HG03108 (cell line): Measurements from ENCODE around the gene ZBTB16.

Source experiments
- ATAC-seq: cut with Tn5 transposase; IDR thresholded peaks from one replicate; pipeline ENCODE4 v1.9.1; 2021; ENCODE audit warnings: moderate library complexity; ENCODE audit not compliant: unreplicated experiment

Gene ZBTB16

DNA sequence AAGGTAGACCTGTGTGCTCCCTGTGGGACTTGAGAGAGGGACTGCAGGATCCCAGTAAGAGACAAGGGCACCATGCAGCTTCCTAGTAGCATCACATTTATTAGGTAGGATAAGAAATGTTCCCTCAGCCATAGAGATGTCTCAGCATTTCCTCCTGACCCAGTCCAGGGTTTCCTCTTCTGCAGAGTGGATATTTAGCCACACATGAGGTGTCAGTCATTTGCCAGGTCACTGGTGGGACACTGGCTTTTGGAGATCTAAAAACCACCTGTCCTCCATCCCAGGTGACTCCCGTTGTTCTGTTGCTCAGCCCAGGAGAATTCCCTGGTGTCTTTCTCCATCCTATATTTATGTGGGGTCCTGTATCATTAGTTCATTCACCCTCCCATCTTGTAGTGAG is 119.1 kb downstream of the ZBTB16 start:
- ATAC-seq, result no peak

DNA sequence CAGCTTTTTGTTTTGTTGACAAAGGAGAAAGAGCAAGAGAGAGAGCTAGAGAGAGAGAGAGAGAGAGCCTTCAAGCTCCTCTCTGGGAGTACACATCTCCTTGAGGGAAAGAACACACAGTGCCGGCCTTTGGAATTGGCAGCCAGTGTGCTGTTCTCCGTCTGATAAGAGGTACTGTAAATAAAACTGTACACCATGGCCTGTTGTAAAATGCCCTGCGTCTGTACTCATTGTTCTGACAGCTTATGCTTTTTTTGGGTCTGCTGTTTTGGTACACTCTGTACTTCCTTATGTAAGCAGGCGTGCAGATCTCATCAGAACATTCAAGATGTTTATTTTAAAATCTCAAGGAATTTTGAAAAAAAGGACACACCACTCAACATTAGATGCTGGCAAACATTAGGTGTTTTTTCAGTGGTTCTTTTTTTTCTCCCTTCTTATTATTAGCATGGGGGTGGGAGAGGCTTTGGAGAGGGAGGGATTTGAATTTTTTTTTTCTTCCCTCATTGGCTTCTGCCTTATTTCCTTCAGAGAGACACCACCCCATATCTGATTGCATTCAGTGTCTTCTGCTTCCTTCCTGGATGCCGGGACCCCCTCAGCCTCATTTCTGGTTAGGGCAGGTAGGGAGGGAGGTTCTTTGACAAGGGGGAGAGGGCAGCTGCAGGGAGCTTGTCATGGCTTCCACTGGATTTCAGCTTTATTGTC is 119.9 kb downstream of the ZBTB16 start:
- no peak for ATAC-seq

- no peak for ATAC-seq
Measured at GRCh38 chr11:114180301-114181055, 121.0 kb downstream of the ZBTB16 start.

GRCh38 chr11:114181195-114181594 is 121.7 kb downstream of the ZBTB16 start:
- no peak for ATAC-seq

DNA sequence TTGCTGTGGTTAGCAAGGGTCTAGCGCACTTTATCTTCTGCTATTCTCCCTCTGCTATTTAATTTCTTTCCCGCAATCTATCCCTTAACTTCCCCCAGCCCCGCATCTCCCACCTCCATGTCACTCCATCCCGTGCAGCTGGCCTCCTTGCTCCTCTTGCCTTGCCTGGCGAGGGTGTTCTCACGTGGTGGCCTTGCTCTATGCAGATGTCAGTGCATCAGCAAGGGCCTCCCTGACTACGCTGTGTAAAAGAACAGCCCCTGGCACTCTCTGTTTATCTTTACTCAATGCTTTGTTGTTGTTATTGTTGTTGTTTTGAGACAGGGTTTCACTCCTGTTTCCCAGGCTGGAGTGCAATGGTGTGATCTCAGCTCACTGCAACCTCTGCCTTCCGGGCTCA is 122.2 kb downstream of the ZBTB16 start:
- no peak for ATAC-seq

DNA sequence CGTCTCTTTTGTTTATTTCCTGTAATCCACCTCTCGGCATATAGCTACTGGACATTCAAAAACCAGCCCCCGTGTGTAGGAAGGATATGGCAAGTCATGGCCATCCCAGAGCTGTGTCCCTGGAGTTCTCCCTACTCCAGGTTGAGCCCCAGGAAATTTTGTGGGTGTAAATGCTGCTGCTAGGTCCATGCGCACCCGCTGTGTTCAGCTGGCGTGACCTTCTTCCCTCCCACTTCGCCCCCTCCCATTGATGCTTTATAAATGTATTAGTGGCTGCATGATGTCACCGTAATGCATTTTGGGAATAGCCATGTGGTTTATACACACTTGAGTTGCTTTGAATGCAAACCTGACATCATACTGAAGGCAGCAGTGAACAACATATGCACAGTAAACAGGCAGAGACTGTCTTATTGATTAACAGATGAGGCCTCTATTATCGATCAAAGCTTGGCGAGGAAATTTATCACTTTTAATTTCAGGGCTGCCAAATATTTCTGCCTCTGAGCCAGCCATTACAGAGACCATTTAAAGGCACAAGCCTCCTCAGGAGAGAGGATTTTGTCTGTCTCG is 123.0 kb downstream of the ZBTB16 start:
- ATAC-seq, result no peak

DNA sequence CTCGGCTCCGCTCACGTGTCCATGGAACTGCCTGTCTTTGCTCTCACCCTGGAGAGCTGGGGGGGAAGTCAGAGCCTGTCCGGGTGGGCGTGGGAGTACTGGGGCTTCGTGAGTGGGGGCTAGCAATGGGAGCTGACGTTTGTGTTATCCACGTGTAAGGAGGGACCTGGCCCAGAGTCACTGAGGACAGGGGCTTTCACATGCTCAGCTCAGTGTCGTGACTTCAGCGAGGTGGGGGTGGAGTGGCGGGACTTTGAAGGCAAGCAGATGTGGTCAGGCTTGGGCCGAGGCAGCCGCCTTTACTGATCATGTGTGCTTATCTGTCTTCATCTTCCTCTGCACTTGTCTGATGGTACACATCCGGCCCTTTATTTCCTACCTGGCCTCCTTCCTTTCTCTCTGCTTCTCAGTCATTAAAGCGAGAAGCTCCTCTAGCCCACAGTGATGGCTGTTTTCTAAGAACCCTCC is 123.6 kb downstream of the ZBTB16 start:
- no peak for ATAC-seq

DNA sequence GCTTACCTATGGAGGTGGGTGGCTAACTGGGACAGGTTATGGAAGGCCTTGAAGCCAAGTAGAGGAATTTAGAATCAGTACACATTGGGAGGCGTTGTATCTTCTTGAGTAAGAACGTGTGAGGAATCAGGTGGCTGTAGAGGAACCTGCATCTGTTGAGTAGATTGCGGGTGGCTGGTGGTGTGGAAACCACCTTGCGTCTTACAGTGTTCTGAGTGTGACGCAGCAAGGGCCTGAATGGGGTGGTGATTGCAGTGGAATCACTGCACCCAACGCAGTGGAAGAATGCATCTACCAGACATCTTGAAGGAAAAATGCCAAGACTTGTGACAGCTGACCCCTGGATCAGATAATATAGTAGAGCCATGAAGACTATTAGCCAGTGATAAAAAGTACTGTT is 125.9 kb downstream of the ZBTB16 start:
- no peak for ATAC-seq

GRCh38 chr11:114187173-114187572 is 127.7 kb downstream of the ZBTB16 start:
- ATAC-seq, result no peak

DNA sequence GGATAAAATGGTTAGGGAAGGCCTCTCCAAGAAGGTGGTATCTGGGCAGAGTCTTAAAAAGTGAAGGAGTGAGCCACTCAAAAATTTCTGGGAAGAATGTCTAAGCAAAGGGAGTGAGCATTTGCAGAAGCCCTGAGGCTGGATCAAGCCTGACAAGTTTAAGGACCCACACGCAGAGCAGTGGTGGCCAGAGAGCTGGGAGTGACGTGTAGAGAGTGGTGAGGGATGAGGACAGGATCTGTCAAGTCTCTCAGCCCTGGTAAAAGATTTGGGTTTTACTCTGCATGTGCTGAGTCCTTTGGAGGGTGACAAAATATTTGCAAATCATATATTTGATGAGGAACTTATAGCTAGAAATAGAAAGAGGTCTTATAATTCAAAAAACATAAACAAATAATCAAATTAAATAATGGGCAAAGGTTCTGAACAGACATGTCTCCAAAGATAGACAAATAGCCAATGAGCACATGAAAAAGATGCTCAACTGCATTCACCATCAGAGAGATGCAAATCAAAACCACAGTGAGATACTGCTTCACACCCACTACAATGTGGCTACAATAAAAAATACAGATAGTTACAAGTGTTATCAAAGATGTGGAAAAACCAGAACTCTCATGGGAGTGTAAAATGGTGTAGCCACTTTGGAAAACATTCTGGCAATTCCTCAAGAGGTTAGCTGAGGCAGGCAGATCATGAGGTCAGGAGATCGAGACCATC is 129.5 kb downstream of the ZBTB16 start:
- ATAC-seq, result no peak

DNA sequence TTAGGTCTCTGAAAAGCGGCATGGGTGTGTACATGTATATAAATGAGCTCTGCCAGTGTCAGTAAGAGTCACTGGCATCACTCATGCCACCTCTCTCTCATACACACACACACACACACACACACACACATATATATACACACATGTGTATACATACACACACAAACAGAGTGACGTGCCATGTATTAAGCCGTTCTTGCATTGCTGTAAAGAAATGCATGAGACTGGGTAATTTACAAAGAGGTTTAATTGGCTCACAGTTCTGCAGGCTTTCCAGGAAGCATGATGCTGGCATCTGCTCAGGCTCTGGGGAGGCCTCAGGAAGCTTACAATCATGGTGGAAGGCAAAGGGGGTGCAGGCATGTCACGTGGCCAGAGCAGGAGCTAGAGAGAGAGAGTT is 131.1 kb downstream of the ZBTB16 start:
- ATAC-seq, result no peak

- no peak for ATAC-seq
Measured at GRCh38 chr11:114191893-114192292, 132.4 kb downstream of the ZBTB16 start.

DNA sequence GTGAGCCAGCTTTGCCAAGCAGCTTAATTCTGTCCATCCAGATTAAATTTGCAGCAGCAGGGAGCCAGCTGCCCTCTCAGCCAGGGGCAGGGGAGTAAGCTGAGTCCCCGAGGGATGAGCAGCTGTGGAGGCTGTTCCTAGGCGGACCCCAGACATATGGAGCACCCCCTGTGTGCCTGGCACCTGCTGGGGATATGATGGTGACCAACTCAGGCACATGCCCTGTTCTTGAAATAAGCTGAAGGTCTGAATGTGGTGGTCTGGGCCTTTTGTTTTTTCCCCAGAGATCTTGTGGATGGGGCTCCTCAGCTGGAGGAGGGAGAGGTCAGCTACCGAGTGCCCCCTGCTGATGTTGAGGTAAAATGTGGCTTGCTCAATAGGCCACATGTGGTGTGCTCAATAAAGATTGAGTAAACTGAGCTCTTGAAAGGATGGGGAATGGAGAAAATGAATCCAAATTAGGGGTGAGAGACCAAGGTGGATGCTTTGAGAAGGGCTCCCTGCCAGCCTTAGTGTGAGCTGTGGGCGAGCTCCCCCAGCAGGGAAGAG is 133.4 kb downstream of the ZBTB16 start:
- ATAC-seq, result no peak

DNA sequence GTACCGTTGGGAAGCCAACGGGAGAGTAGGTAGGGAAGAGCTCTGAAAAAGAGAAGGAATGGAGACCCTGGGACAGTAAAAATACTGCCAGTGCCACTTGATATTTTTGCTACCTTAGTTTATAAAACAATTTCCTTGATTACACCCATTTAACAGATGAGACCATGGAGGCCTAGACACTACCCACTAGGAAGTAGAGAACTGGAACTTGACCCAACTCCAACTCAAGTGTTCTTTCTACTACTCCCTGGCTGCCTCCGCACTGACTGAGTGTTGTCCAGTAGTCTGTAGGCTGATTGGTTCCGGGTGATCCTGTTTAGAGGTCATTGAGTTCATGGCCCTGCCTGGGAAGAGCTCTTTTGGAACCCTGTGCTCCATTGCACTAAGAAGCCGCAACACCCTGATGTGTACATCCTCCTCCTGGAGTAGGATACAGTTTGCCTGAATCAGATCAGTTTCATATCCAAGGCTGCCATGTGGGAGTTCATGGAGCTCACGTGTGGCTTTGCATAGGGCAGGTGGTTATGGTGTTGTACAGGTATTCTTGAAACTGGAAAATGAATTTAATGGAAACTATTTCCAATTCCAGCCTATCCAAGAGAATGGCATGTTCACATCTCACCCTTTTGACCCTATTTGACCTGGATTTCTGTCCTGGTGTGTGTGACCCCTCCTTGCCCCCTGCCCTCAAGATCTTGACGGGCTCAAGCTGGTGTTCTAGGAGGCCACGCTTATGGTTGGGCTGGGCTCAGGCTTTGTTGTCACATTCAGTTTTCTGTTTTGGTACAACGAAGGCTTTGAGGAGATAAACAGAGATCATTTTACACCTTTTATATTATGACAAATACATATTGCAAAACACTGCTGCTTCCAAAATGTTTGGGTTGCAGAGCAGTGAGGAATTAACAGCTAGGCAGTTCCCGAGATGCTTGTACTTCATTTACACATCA is 134.5 kb downstream of the ZBTB16 start:
- no peak for ATAC-seq

DNA sequence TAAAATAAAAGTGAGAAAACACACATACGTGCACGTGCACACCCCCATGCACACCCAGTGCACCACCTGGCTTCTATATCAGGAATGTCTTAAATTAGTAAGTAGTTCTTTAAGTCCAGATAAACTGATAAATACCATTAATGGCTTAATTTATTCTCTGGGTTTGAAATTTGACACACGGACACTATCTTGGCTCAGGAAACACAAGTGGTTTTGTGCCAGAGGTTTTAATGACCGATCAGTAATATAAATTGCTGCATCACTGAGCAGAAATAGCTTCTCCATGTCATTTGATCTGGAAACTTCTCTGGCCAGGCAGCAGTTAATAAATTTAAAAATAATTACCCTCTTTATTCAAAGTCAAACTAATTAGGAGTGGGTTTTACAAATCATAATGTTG is 135.2 kb downstream of the ZBTB16 start:
- ATAC-seq, result no peak

GRCh38 chr11:114195151-114195550 is 135.6 kb downstream of the ZBTB16 start:
- ATAC-seq, result no peak

DNA sequence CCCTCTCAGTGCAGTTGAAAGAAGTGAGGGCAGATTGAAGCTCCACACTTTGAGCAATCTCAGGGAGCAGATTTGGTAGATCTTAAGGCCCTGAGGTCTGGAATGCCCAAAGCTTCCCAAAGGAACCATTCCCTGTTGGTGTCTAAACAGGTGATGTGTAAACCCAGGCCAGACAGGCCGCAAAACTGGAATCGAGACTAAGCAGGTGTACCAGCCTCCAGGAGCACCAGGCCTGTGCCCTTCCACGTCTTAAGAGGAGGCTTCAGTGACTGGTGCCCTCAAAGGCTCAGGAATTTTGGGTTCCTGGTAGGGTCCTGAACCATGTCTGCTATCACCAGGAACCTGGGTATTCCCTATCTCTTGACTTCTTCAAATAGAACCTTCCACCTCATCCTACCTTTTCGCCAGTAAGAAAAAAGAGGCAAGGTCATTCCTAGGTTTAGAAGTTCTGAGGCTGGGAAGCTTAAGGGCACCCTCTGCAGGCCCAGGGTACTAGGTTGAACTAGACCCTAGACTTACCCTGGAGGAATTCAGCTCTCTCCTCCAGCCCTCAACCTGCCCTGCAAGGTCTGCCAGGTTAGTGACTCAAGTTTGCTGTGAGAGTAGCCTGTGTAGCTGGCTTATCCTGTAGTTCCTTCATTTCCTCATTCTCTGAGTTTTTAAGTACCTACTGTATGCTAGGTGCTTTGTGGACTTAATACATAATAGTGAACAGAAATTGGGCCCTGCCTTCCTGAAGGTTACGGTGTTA is 136.6 kb downstream of the ZBTB16 start:
- no peak for ATAC-seq

- ATAC-seq, result no peak
Measured at GRCh38 chr11:114196997-114197703, 137.6 kb downstream of the ZBTB16 start.
